SK-N-DZ (cell line): Measurements from ENCODE around the gene PGAM2.
"Not testable (repeated sequence)": the region's sequence is repeated elsewhere in the genome, so short reads cannot be mapped to it uniquely, and the experiment has no call there.

ENCODE experiments used
- DNase-seq: peaks from one replicate; pipeline ENCODE4 v3.0.0-alpha.2; 2015; ENCODE audit warnings: low spot score

Gene PGAM2

DNA sequence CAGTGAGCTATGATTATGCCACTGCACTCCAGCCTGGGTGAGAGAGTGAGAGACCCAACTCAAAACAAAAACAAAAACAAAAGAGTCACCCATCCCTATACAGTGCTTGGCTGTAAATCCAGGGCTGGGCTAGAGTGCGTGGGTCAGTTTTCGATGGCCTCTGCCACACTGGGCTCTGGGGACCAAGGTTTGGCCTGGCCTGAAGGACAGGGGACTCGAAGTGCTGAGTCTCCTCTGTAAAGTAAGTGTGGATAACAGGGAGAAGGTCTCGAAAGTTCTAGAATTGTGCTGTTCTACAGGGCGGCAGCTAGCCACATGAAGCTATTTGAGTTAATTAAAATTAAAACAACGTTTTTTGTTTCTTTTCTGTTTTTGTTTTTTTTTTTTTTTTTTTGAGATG lies 33.3 kb downstream of the PGAM2 start:
- not testable (repeated sequence) for DNase-seq

DNA sequence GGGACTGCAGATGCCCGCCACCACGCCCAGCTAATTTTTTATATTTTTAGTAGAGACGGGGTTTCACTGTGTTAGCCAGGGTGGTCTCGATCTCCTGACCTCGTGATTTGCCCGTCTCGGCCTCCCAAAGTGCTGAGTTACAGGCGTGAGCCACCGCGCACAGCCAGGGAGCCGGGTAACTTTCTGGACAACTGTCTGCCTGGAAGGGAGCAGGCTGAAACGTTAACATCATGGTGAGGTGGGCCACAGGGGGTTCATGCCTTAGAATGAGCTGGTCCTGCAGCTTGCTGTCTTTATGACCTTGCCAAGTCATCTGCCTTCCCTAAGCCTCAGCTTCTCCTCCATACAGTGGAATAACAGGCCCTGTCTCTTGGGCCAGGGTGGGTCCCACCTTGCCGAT lies 34.0 kb downstream of the PGAM2 start:
- DNase-seq: not testable (repeated sequence)

DNA sequence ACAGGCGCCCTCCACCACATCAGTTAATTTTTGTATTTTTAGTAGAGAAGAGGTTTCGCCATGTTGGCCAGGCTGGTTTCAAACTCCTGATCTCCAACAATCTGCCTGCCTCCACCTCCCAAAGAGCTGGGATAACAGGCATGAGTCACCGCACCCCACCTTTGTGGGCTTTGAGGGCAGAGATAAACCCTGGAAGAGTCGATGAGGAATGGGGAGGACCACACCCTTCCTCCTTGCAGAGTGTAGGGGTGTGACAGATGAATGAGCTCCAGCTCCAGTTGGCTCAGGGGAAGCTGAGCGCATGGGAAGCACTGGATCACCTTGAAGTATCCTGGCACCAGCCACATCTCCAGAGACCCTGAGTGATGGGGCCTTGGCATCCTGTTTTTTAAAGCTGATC lies 35.3 kb downstream of the PGAM2 start:
- not testable (repeated sequence) for DNase-seq

DNA sequence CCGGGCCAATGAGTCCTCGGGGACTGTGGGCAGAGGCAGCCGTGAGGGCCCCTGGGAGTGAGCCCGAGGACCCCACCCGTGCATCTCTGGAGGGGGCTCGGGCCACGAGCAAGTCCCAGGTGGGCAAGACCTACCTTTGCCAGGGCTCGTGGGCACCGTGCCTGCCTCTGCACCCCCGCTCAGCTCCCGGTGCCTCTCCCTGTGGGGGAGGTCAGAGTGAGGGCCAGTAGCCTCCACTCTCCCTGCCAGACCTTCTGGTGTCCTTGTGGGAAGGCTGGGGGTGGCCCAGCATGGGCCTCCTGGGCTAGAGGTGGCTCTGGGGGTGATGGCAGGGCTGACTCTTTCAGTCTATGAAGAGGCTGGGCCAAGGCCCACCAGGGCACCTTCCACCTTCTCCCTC lies 35.9 kb downstream of the PGAM2 start:
- DNase-seq: not testable (repeated sequence)

DNA sequence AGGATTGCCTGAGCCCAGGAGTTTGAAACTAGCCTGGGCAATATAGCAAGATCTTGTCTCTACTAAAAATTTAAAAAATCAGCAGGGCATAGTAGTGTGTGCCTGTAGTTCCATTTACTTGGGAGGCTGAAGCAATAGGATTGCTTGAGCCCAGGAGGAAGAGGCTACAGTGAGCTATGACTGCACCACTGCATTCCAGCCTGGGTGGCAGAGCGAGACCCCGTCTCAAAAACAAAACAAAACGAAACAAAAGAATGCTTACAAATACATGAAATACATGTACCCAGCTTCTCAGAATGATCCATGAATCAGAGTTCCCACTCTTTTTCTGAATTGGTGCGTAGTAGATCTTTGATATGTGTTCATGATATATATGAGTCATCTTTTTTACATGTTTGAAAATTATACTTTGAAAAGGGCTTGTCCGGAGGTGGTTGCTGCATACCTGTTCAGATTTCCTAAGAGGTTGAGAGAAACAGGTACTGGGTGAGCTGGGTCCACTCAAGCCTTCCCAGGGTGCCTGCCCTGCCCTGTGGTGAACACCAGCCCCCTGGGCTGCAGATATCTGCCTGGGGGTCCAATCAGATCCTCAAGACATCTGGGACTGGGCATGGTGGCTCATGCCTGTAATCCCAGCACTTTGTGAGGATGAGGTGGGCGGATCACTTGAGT lies 42.4 kb downstream of the PGAM2 start:
- not testable (repeated sequence) for DNase-seq

DNA sequence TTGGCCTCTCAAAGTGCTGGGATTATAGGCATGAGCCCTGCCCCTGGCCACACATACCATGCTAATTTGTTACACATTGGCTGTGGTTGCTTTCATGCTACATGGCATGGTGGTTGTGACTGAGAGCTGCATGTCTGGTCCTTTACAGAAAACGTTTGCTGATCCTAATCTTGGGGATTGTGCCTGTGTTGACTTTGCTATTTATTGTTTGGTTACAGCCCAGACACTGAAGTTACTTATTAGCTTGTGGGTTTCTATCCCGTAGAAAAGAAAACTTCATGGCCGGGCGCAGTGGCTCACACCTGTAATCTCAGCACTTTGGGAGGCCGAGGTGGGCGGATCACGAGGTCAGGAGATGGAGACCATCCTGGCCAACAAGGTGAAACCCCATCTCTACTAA lies 43.3 kb downstream of the PGAM2 start:
- DNase-seq: not testable (repeated sequence)

DNA sequence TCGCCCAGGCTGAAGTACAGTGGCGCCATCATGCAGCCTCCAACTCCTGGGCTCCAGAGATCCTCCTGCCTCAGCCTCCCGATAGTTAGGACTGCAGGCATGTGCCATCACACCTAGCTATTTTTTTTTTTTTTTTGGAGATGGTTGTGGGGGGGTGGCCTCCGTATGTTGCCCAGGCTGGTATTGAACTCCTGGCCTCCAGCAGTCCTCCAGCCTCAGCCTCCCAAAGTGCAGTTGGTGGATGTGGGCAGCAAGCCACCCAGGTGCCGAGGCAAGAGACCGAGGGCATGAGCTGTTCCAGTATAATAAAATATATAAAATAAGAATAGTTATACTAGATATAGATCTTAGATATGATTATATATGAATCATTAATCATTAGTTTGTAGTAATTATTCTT lies 45.5 kb downstream of the PGAM2 start:
- not testable (repeated sequence) for DNase-seq

DNA sequence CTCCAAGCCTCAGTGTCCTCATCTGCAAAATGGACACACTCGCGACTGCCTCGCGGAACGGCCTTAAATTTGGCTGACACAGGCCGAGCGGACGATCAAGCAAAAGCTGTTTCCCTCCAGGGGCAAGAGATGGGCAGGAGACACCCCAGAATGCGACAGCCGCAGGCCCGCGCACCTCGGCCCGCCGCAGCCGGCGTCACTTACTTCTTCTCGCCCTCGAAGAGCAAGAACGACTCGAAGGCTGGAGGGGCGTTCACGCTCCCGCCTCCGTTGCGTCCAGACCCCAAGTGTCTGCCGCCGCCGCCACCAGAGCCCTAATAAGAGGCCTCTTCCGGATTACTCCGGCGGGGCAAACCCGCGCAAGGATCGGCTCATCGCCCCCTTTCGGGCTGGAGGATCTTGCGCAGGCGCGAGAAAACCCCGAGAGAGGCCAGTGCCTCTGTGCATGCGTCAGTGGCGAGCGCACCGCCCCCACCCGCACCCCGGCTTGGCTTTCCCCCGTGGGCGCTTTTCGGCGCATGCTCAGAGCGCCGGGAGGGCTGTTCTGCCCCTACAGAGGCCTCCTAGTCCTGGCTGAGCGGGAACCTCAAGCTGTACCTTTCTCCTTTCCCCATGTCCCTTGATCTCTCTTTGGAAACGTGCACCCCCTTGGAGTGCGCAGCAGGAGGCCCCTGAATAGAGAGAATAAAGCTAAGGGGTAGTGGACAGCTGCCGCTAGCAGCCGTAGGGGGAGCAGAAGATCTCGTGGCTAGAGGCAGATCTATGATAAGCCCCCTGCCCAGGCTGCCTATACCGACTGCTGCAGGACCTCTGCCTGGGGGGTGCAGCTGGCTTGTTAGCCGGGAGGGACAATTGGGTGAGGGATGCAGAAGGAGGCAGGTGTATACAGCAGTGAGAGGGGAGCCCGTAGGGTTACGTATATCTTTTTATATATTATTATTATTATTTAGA lies 46.2 kb downstream of the PGAM2 start:
- DNase-seq: peak; percentile 97

DNA sequence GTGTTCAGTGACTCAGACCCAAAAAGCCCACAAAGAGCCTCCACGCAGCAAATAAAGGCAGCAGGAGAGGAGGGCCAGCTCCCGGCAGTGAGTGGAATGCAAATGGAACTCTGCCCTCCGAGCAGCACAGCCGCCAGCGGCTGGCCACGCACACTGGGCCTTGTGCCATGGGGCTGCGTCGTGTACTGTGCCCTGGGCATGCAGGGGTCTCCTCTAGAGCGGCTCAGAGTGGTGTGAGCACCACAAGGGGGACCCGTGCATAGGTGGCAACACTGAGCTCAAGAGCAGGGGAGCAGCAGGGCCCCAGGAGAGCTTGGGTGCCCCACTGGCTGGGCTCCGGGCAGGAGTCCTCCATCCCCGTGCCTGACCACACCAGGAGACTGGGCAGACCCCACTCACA lies 50.3 kb downstream of the PGAM2 start:
- DNase-seq: not testable (repeated sequence)
